HG03571 (cell line): ENCODE data around the gene C3orf33.

Experiments used
- ATAC-seq: cut with Tn5 transposase; IDR thresholded peaks from one replicate; pipeline ENCODE4 v1.9.1; 2021; ENCODE audit not compliant: unreplicated experiment

Gene C3orf33

DNA sequence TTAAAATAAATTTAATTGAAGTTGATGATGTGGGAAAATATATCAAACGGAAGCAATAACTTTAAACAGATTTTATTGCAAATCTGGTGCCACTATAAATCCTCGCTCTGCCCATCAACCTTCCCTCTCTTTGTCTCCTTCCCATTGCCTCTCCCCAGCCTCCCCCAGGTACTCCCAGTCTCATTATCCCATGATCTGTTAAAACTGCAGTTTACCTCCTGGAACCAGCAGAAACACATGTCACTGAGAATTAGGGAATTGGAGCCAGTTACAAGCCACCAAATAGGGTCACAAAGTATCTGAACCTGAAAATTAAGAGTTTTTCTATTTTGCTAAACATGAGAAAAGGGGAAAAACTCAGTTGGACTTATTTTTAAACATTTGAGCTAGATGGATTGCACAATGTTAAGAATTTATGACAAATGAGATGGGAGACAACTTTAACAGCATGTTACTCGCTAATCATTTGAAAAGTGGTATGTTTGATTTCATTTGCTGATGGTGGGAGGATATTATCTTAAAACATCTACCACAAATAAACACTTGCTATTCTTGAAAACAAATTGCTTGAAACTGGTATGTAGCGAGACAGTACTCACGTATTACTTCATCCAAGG is 63.6 kb downstream of the C3orf33 start:
- no peak for ATAC-seq

DNA sequence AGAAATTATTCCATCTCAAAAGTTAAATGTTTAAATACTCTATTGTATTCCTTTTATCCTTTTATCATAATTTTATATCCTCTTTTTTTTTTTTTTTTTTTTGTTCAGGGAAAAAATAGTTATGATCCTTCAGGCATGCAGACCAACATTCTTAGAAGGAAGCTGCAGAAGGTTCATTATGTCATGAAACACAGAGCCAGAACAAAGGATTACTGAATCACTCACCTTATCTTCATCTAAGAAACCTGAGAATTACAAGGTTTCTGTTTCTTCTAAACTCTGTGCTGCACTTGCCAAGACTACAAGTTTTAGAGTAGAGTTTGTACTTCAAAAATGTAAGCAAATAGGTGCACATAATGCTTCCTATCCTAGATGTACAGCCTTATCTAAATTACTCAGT is 64.5 kb downstream of the C3orf33 start:
- no peak for ATAC-seq

DNA sequence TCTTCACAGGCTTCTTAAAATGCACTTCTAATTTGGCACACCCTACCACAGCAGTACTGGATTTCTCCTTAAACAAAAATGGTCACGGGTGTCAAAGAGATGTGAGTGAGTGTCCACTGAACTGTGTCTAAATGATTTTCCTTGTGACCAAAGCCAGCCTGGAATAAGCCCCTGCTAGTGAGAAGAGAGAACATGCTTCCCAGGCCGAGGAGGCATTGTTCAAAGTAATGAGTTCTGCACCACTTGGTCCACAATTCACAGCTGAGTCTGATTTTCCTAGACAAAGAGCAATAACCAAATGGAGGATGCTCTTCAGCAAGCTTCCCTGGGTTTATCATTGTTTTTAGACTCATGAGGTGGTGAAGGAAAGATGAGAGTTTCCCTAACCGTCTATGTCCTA is 65.0 kb downstream of the C3orf33 start:
- no peak for ATAC-seq

DNA sequence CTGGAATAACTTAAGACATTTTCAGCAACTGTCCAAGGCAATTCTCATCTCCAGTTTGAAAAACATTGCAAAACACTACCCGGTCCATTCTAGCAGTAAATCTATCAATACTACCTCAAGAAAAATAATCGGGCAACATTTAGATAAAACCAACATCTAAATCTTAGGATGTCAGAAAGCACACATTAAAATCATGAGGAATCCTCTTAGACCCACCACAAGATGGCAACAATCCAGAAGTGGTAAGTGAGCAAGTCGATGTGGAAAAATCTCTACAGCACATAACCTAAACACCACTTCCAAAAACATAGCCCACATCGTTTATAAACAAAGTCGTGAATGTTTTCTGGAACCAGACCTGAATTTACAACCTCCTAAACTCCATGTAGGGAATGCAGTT is 66.9 kb downstream of the C3orf33 start:
- ATAC-seq, result no peak

DNA sequence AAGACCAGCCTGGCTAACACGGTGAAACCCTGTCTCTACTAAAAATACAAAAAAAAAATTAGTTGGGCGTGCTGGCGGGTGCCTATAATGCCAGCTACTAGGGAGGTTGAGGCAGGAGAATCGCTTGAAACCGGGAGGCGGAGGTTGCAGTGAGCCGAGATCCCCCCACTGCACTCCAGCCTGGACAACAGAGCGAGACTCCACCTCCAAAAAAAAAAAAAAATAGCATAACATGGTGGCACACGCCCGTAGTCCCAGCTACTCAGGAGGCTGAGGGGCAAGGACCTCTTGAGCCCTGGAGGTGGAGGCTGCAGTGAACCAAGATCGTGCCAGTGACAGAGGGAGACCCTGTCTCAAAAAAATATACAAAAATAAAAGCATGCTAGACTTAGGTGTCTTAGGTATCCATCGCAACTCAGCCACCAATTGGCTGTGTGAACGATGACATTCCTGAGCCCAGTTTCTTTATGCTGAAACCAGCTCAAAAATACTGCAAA is 67.5 kb downstream of the C3orf33 start:
- no peak for ATAC-seq

DNA sequence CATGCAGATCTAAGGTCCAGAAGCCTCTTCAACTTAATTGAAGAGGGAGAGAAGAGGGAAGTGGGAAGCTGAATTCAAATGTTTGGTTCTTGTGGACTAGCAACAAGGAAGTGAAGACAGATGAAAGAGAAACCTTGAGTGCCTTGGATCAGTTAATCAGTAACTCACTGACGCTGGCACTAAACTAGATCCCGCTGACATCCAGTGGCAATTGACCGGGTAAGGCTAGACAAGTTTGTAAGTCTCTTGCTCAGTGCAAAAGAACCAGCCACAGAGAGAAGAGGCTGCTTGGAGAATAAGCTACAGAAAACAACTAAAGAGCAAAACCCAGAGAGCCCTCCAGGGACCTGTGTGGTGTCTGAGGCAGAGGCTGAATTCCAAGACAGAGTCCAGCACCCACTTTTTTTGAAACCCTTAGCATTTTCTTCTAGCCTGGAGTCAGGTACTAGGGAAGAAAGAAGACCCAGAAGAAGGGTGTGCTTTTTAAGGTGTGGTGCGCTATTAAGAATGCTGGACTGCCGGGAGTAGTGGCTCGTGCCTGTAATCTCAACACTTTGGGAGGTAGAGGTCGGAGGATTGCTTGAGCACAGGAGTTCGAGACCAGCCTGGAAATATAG is 68.1 kb downstream of the C3orf33 start:
- peak; percentile 97 for ATAC-seq

DNA sequence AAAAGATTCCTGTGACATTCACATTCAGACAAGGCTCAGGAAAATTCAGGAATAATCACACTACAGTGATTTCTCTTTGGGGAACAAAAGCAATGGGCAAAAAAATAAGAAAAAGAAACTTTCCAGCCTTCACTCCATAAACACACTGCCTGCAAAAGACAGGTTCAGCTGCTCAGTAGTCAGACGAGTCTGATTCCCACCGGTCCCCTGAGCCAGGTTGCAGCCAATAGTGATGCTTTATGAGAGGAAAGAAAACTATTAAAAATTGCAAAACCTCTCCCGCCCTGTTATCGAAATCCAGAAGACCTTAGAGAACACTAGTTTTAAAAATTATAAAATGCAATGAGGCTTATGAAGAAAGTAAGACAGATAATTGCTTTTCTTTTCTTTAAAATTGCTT is 69.7 kb downstream of the C3orf33 start:
- ATAC-seq, result no peak

DNA sequence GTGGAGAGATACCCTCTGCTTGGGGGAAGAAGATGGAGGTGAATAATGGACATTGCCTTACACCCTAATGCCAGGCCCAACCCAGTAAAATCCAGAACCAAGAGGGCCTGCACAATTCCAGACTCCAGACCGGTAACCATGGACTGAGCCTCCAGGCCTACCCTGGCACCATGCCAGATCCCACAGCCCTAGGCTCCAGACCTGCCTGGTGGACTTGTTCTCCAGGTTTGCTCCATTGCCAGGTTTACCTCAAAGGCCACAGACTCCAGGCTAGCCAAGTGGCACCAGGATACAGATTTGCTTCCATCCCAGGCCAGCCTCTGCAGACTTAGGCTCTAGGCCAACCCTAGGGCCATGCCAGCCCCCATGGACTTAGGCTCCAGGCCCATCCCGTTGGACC is 75.2 kb downstream of the C3orf33 start:
- no peak for ATAC-seq

DNA sequence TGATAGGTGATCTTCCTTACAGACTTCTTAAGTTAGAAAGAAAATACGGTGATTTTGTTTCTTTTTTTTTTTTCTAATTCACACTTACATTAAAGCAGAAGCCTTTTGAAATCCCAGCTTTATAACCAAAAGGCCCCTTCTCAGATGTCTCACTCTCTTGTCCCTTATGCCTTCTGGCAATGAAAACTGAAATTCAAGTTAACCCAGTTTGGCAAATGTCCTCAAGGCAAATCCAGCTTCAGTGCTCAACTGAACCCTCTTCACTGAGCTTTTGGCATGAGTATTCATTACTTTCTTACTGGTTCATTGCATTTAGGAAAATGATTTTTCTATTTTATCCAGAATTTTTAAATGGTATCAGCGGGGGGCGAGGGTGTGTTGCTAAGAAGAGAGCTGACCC is 78.2 kb downstream of the C3orf33 start:
- no peak for ATAC-seq

DNA sequence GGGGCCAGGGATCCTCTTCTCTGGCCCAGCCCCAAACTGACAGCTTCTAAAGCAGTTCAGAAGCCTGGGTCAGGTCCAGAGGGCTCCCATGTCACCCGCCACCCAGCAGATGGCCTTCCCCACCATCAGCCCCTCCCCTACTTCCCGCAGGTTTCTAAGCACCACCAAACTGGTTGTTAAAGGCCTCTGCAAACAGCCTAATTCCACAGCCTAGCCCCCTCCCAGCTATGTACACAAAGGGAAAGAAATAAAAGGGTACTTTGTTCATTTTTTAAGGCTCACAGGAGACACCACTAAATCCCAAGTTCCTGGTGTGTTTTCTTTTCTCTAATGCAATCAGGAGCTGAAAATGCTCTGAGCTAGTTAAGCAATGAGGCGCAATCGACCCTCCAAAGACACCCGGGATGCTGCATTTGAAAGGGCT is 91.8 kb downstream of the C3orf33 start:
- ATAC-seq, result no peak
